CD14-positive monocyte (primary cell): ENCODE results near the gene ADAMTS15. TPM values are rescaled to one million over a fixed set of nuclear protein-coding genes. Genes with fewer than 3 reads are reported as not detected.

Experiments used
- DNase-seq, 3 donors: peaks; one replicate each; pipeline ENCODE4 v3.0.0-alpha.2; 2011 to 2022
- H2AFZ ChIP-seq: 2 replicates; pipeline ENCODE4 v1.6.0; 2012; ENCODE audit warnings: mild to moderate bottlenecking, low read depth, low read length, inconsistent platforms; ENCODE audit not compliant: insufficient read depth, poor library complexity, severe bottlenecking
- H3K27ac ChIP-seq, 2 donors: 1 replicate in 1 of 2; 2 replicates in 1 of 2; pipeline ENCODE4 v1.5.1; 2012 to 2013; ENCODE audit warnings: low read length in 2 of 2, control low read depth in 1 of 2, inconsistent platforms in 1 of 2, low read depth in 1 of 2, mild to moderate bottlenecking in 1 of 2
- H3K27me3 ChIP-seq, 2 donors: one replicate each; pipeline versions ENCODE4 v1.6.0 to v1.6.1; 2011 to 2013; ENCODE audit warnings: low read length in 2 of 2; ENCODE audit not compliant: control insufficient read depth in 2 of 2, insufficient read depth in 2 of 2
- H3K36me3 ChIP-seq, 2 donors: replicated peaks in 1 of 2; 1 replicate in 1 of 2; 2 replicates in 1 of 2; pipeline versions ENCODE4 v1.5.1 to v1.6.1; 2012 to 2013; ENCODE audit warnings: low read length in 2 of 2, control low read depth in 1 of 2, inconsistent platforms in 1 of 2, mild to moderate bottlenecking in 1 of 2; ENCODE audit not compliant: insufficient read depth in 2 of 2, control insufficient read depth in 1 of 2
- H3K4me1 ChIP-seq, 2 donors: 1 replicate in 1 of 2; 2 replicates in 1 of 2; pipeline versions ENCODE4 v1.5.1 to v1.6.1; 2012 to 2013; ENCODE audit warnings: low read length in 2 of 2, control low read depth in 1 of 2, inconsistent platforms in 1 of 2, mild to moderate bottlenecking in 1 of 2, moderate library complexity in 1 of 2; ENCODE audit not compliant: insufficient read depth in 2 of 2, control insufficient read depth in 1 of 2
- H3K4me2 ChIP-seq: replicated peaks from 2 replicates; pipeline ENCODE3; 2012; ENCODE audit warnings: low read length, moderate library complexity, mild to moderate bottlenecking; ENCODE audit not compliant: poor library complexity, severe bottlenecking; ENCODE audit errors: extremely low read depth
- H3K4me3 ChIP-seq, 3 experiments: fragments of 200-600 bp in 1 of 3; sonication (generic) in 1 of 3; replicated peaks in 1 of 3; 1 replicate in 2 of 3; 2 replicates in 1 of 3; pipeline ENCODE4 v1.5.1; 2011 to 2013; ENCODE audit warnings: low read length in 3 of 3, mild to moderate bottlenecking in 3 of 3, control low read depth in 2 of 3, low read depth in 2 of 3, inconsistent platforms in 1 of 3, moderate library complexity in 1 of 3
- H3K79me2 ChIP-seq: 2 replicates; pipeline ENCODE4 v1.6.0; 2012; ENCODE audit warnings: mild to moderate bottlenecking, control low read depth, inconsistent platforms, low read length, moderate library complexity; ENCODE audit not compliant: insufficient read depth
- H3K9ac ChIP-seq: 2 replicates; pipeline ENCODE4 v1.6.0; 2017; ENCODE audit warnings: low read length, mild to moderate bottlenecking; ENCODE audit not compliant: insufficient read depth, poor library complexity, severe bottlenecking
- H3K9me3 ChIP-seq, 2 donors: replicated peaks in 1 of 2; 1 replicate in 1 of 2; 2 replicates in 1 of 2; pipeline versions ENCODE4 v1.5.1 to v1.6.1; 2012 to 2013; ENCODE audit warnings: low read length in 2 of 2, control low read depth in 1 of 2; ENCODE audit not compliant: control insufficient read depth in 1 of 2, insufficient read depth in 1 of 2
- H4K20me1 ChIP-seq: 2 replicates; pipeline ENCODE4 v1.6.0; 2012; ENCODE audit warnings: mild to moderate bottlenecking, low read length, control low read depth, moderate library complexity; ENCODE audit not compliant: insufficient read depth
- H3K27ac Mint-ChIP-seq, 7 donors: one replicate each; pipeline ENCODE4 v1.8.0; 2020; ENCODE audit warnings: mild to moderate bottlenecking in 7 of 7, mixed read lengths in 7 of 7, moderate library complexity in 6 of 7, inconsistent platforms in 2 of 7
- H3K27me3 Mint-ChIP-seq, 3 donors: one replicate each; pipeline ENCODE4 v1.8.0; 2021 to 2022; ENCODE audit warnings: low read depth in 3 of 3, mild to moderate bottlenecking in 3 of 3, mixed read lengths in 3 of 3, moderate library complexity in 3 of 3, inconsistent platforms in 1 of 3
- H3K36me3 Mint-ChIP-seq, 2 donors: one replicate each; pipeline ENCODE4 v1.8.0; 2020; ENCODE audit warnings: mixed read lengths in 2 of 2, inconsistent platforms in 1 of 2, mild to moderate bottlenecking in 1 of 2
- H3K4me1 Mint-ChIP-seq: one replicate; pipeline ENCODE4 v1.8.0; 2020; ENCODE audit warnings: mild to moderate bottlenecking, mixed read lengths
- H3K4me3 Mint-ChIP-seq, 2 donors: one replicate each; pipeline ENCODE4 v1.8.0; 2020; ENCODE audit warnings: mild to moderate bottlenecking in 2 of 2, mixed read lengths in 2 of 2, moderate library complexity in 1 of 2
- H3K9me3 Mint-ChIP-seq, 7 donors: one replicate each; pipeline ENCODE4 v1.8.0; 2020 to 2022; ENCODE audit warnings: mixed read lengths in 7 of 7, mild to moderate bottlenecking in 6 of 7, moderate library complexity in 6 of 7, inconsistent platforms in 2 of 7
- WGBS: methylation state at CpG from one replicate; pipeline ENCODE4 v1.1.5; 2013; ENCODE audit warnings: missing lambda C conversion rate; ENCODE audit not compliant: insufficient coverage; 5-methylcytosine and 5-hydroxymethylcytosine counted together
- intact Hi-C, 2 donors: fragments of 100-400 bp; cut with micrococcal nuclease; formaldehyde crosslinking; loops; one replicate each; pipeline versions ENCODE4 v1.15.0 to v1.15.1; 2023
- polyA plus RNA-seq, 3 donors: library from polyadenylated mRNA; depleted of rRNA in 1 of 3; unstranded in 2 of 3; stranded (reverse) in 1 of 3; fragments of 300-500 nt in 2 of 3; fragments of >200 nt in 1 of 3; fragmentation: Illumina TruSeq in 2 of 3; gene quantifications; 1 replicate in 2 of 3; 2 replicates in 1 of 3; pipeline ENCODE4 v1.2.3, GENCODE V29; 2012 to 2021
- TF ChIP-seq, protein P1 (sequence below): fragments of 200-600 bp; IDR thresholded peaks from one replicate; pipeline ENCODE4 v1.8.0; 2022; ENCODE audit warnings: antibody characterized with exemption, mild to moderate bottlenecking

ADAMTS15 gene
- polyA plus RNA-seq, 3 donors: not detected

DNA sequence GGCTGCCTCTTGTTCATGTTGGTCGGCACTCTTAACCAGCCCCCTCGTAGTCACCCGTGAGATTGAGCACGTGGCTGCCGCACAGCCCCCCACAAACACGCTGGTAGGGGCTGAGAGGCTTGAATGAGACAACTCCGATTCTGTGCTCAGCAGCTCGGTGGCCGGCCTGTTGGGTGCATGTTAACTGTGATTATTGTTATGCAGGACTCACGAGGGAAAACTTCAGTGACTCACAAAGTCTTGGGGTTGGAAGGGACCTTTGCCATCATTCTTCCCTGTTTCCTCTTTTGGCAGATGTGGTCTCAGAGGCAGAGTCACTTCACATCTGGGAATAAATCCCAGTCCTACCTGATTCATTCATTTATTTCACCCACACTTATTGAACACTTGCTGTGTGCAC is 75.2 kb downstream of the ADAMTS15 start:
- peaks cover 5 to 12% (median 8%) of the 10 kb centered on the region in 7 donors for H3K9me3 Mint-ChIP-seq
- Histone ChIP-seq H3K9ac (no peak overlapping the region), H3K36me3 (no peaks in the 10 kb centered on the region), H3K27ac (no peak overlapping the region), H3K4me1 (no peaks in the 10 kb centered on the region), H3K79me2 (no peaks in the 10 kb centered on the region), H3K4me2 (no peak overlapping the region), H4K20me1 (no peaks in the 10 kb centered on the region), H3K9me3 (peaks cover 0 to 19% of the 10 kb centered on the region in 2 donors), H3K4me3 (no peak overlapping the region), H2AFZ (no peak overlapping the region), H3K27me3 (no peaks in the 10 kb centered on the region)
- H3K36me3 Mint-ChIP-seq: no peaks in the 10 kb centered on the region
- TF ChIP-seq, protein P1, sequence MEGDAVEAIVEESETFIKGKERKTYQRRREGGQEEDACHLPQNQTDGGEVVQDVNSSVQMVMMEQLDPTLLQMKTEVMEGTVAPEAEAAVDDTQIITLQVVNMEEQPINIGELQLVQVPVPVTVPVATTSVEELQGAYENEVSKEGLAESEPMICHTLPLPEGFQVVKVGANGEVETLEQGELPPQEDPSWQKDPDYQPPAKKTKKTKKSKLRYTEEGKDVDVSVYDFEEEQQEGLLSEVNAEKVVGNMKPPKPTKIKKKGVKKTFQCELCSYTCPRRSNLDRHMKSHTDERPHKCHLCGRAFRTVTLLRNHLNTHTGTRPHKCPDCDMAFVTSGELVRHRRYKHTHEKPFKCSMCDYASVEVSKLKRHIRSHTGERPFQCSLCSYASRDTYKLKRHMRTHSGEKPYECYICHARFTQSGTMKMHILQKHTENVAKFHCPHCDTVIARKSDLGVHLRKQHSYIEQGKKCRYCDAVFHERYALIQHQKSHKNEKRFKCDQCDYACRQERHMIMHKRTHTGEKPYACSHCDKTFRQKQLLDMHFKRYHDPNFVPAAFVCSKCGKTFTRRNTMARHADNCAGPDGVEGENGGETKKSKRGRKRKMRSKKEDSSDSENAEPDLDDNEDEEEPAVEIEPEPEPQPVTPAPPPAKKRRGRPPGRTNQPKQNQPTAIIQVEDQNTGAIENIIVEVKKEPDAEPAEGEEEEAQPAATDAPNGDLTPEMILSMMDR: no peak
- intact Hi-C loops: no loop called here
- H3K27ac Mint-ChIP-seq: no peak overlapping the region
- DNase-seq: no peak
- peaks cover 0 to 4% (median 2%) of the 10 kb centered on the region in 3 donors for H3K27me3 Mint-ChIP-seq
- no peak overlapping the region for H3K4me3 Mint-ChIP-seq
- WGBS: 93% methylated on average over 9 of the region's 10 CpGs
- H3K4me1 Mint-ChIP-seq: no peaks in the 10 kb centered on the region

DNA sequence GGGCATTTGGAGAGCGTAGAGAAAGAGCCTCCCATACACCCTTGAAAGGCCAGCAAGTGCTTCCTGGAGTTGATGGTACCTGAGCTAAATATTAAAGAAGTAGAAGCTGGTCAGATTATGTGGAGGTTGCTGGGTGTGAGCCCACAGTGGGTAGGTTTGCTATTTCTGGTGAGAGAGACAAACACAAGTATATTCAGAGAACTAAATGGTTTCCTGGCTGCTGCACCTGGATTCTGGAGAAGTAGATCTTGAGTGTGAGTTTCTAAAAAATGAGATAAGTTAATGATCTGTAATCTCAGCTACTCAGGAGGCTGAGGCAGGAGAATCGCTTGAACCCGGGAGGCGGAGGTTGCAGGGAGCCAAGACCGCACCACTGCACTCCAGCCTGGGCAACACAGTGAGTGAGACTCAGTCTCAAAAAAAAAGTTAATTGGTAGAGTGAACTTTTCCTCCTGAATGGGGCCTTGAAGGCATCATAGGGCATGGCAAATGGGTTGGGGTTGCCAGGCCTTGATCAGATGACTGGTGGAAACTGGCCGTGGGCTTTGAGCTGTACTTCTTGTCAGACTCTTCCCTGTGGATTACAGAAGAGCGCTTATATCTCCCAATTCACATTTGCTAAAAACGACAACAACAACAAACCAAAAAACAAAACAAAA is 75.8 kb downstream of the ADAMTS15 start:
- intact Hi-C loops: no loop called here
- H3K36me3 ChIP-seq: no peaks in the 10 kb centered on the region
- no peak for DNase-seq
- no peak overlapping the region for H3K4me3 ChIP-seq
- H3K9ac ChIP-seq: no peak overlapping the region
- no peaks in the 10 kb centered on the region for H3K4me1 Mint-ChIP-seq
- H3K79me2 ChIP-seq: no peaks in the 10 kb centered on the region
- H2AFZ ChIP-seq: no peak overlapping the region
- no peaks in the 10 kb centered on the region for H3K27me3 ChIP-seq
- TF ChIP-seq, protein P1: no peak
- no peaks in the 10 kb centered on the region for H3K36me3 Mint-ChIP-seq
- peak overlapping the region in 1 of 7 donors; percentile 10 for H3K27ac Mint-ChIP-seq
- WGBS: 98% methylated on average over 4 of the region's 8 CpGs
- H3K9me3 ChIP-seq: peaks cover 0 to 18% of the 10 kb centered on the region in 2 donors
- no peak overlapping the region for H3K4me3 Mint-ChIP-seq
- no peak overlapping the region for H3K4me2 ChIP-seq
- no peaks in the 10 kb centered on the region for H3K4me1 ChIP-seq
- no peaks in the 10 kb centered on the region for H4K20me1 ChIP-seq
- H3K27me3 Mint-ChIP-seq: peaks cover 0 to 4% (median 2%) of the 10 kb centered on the region in 3 donors
- H3K9me3 Mint-ChIP-seq: peaks cover 5 to 11% (median 8%) of the 10 kb centered on the region in 7 donors
- no peak overlapping the region for H3K27ac ChIP-seq
